ENCODE results near the gene HDAC9.

GRCh38 chr7:18573410-18574234, 78.1 kb downstream of the HDAC9 start:
- TF ChIP-seq POLR2A (IDR thresholded peaks at IDR 0.05; ENCODE audit: borderline replicate concordance, extremely low read depth, insufficient read depth, insufficient read length) (no peak), POLR2AphosphoS5 (IDR thresholded peaks at IDR 0.05; ENCODE audit: low read depth, low read length) (no peak), TCF7L2 (IDR thresholded peaks at IDR 0.05; ENCODE audit: borderline replicate concordance, extremely low read depth, insufficient read depth, insufficient read length) (no peak), CBX3 (IDR thresholded peaks at IDR 0.05; ENCODE audit: low read depth) (no peak), EZH2 (IDR thresholded peaks at IDR 0.05) (no peak), RAD21 (IDR thresholded peaks at IDR 0.05; ENCODE audit: low read depth) (no peak), ELF1 (IDR thresholded peaks at IDR 0.05; ENCODE audit: borderline replicate concordance, low read depth) (no peak), EZH2phosphoT487 (IDR thresholded peaks at IDR 0.05; ENCODE audit: borderline replicate concordance) (no peak)
- TF ChIP-seq, protein P1, sequence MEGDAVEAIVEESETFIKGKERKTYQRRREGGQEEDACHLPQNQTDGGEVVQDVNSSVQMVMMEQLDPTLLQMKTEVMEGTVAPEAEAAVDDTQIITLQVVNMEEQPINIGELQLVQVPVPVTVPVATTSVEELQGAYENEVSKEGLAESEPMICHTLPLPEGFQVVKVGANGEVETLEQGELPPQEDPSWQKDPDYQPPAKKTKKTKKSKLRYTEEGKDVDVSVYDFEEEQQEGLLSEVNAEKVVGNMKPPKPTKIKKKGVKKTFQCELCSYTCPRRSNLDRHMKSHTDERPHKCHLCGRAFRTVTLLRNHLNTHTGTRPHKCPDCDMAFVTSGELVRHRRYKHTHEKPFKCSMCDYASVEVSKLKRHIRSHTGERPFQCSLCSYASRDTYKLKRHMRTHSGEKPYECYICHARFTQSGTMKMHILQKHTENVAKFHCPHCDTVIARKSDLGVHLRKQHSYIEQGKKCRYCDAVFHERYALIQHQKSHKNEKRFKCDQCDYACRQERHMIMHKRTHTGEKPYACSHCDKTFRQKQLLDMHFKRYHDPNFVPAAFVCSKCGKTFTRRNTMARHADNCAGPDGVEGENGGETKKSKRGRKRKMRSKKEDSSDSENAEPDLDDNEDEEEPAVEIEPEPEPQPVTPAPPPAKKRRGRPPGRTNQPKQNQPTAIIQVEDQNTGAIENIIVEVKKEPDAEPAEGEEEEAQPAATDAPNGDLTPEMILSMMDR (IDR thresholded peaks at IDR 0.05 in 2 of 3, conservative IDR thresholded peaks at IDR 0.05 in 1 of 3; ENCODE audit: borderline replicate concordance in 1 of 3, insufficient read depth in 1 of 3, low read depth in 2 of 3, low read length in 2 of 3) = no peak
